Loucy (cell line): ENCODE results near the gene ZNF365.

Experiments used
- EZH2phosphoT487 ChIP-seq: fragments of 200-600 bp; IDR thresholded peaks from 2 replicates; pipeline ENCODE4 v1.6.1; 2018; ENCODE audit warnings: antibody characterized with exemption, mild to moderate bottlenecking, moderate library complexity, borderline replicate concordance
- TF ChIP-seq, protein P1 (sequence below): fragments of 200-600 bp; sonication (generic); conservative IDR thresholded peaks from 2 replicates; pipeline ENCODE4 v1.5.1; 2014; ENCODE audit warnings: mild to moderate bottlenecking, antibody characterized with exemption, low read length

GRCh38 chr10:62354916-62355315, 19.3 kb upstream of the ZNF365 start:
- TF ChIP-seq, protein P1, sequence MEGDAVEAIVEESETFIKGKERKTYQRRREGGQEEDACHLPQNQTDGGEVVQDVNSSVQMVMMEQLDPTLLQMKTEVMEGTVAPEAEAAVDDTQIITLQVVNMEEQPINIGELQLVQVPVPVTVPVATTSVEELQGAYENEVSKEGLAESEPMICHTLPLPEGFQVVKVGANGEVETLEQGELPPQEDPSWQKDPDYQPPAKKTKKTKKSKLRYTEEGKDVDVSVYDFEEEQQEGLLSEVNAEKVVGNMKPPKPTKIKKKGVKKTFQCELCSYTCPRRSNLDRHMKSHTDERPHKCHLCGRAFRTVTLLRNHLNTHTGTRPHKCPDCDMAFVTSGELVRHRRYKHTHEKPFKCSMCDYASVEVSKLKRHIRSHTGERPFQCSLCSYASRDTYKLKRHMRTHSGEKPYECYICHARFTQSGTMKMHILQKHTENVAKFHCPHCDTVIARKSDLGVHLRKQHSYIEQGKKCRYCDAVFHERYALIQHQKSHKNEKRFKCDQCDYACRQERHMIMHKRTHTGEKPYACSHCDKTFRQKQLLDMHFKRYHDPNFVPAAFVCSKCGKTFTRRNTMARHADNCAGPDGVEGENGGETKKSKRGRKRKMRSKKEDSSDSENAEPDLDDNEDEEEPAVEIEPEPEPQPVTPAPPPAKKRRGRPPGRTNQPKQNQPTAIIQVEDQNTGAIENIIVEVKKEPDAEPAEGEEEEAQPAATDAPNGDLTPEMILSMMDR: no peak
- no peak for TF ChIP-seq EZH2phosphoT487
